B cell (primary cell): ENCODE results near the gene DOHH. TPM values are rescaled to one million over a fixed set of nuclear protein-coding genes. Genes with fewer than 3 reads are reported as not detected.
A peak's percentile ranks its signal among the peaks of the same experiment; 100 is the strongest.

Source experiments
- ATAC-seq: fragments of 200-7000 bp; cut with Tn5 transposase; one replicate; pipeline ENCODE4 v1.10.0; 2021; ENCODE audit warnings: low read depth, mild to moderate bottlenecking, moderate number of reproducible peaks, moderate library complexity
- CTCF ChIA-PET: fragments of 350-600 bp; sonication (Branson Sonifier 250); formaldehyde crosslinking; loops from one replicate; lab custom pipeline; 2021; ENCODE audit warnings: antibody characterized with exemption, inconsistent platforms; lab: Charles Lee
- POLR2A ChIA-PET: fragments of 350-600 bp; sonication (Branson Sonifier 250); formaldehyde crosslinking; loops from one replicate; lab custom pipeline; 2021; ENCODE audit warnings: antibody characterized with exemption; lab: Charles Lee
- DNase-seq: peaks from one replicate; pipeline ENCODE4 v3.0.0; 2013
- H2AFZ ChIP-seq: 2 replicates; pipeline ENCODE4 v1.6.1; 2012; ENCODE audit warnings: mild to moderate bottlenecking, low read depth, low read length; ENCODE audit not compliant: insufficient read depth, poor library complexity, severe bottlenecking
- H3K27ac ChIP-seq, 2 donors: 1 replicate in 1 of 2; 2 replicates in 1 of 2; pipeline ENCODE4 v1.5.1; 2012 to 2013; ENCODE audit warnings: low read length in 2 of 2, mild to moderate bottlenecking in 2 of 2, moderate library complexity in 1 of 2
- H3K27me3 ChIP-seq, 4 experiments: fragments of 200-600 bp in 1 of 4; sonication (generic) in 1 of 4; replicated peaks in 1 of 4; 1 replicate in 2 of 4; 2 replicates in 2 of 4; pipeline versions ENCODE4 v1.6.1 to v1.7.0; 2013 to 2016; ENCODE audit warnings: low read length in 3 of 4, mild to moderate bottlenecking in 2 of 4, mixed read lengths in 1 of 4, moderate library complexity in 1 of 4; ENCODE audit not compliant: insufficient read depth in 4 of 4, control insufficient read depth in 3 of 4; ENCODE audit errors: control extremely low read depth in 1 of 4
- H3K36me3 ChIP-seq, 2 experiments: replicated peaks in 1 of 2; 1 replicate in 1 of 2; 2 replicates in 1 of 2; pipeline versions ENCODE4 v1.6.1 to v1.7.1; 2013; ENCODE audit warnings: low read length in 1 of 2; ENCODE audit not compliant: insufficient read depth in 2 of 2, control insufficient read depth in 1 of 2; ENCODE audit errors: control extremely low read depth in 1 of 2, extremely low read depth in 1 of 2
- H3K4me1 ChIP-seq, 2 donors: fragments of 200-600 bp in 1 of 2; sonication (generic) in 1 of 2; 1 replicate in 1 of 2; 2 replicates in 1 of 2; pipeline versions ENCODE4 v1.5.1 to v1.6.1; 2013 to 2017; ENCODE audit warnings: low read length in 2 of 2; ENCODE audit not compliant: control insufficient read depth in 2 of 2, insufficient read depth in 2 of 2
- H3K4me2 ChIP-seq: replicated peaks from 2 replicates; pipeline ENCODE3; 2012; ENCODE audit warnings: mild to moderate bottlenecking, low read depth, low read length; ENCODE audit not compliant: poor library complexity, severe bottlenecking
- H3K4me3 ChIP-seq, 5 experiments: fragments of 200-600 bp in 1 of 5; sonication (generic) in 1 of 5; 1 replicate in 3 of 5; 2 replicates in 2 of 5; pipeline versions ENCODE4 v1.5.1 to v1.7.0; 2011 to 2016; ENCODE audit warnings: low read length in 4 of 5, mild to moderate bottlenecking in 4 of 5, low read depth in 2 of 5, control low read depth in 1 of 5, moderate library complexity in 1 of 5; ENCODE audit not compliant: insufficient read depth in 1 of 5; ENCODE audit errors: control extremely low read depth in 1 of 5, extremely low read depth in 1 of 5
- H3K79me2 ChIP-seq: fragments of 200-600 bp; sonication (generic); one replicate; pipeline ENCODE4 v1.6.0; 2016; ENCODE audit warnings: low read length; ENCODE audit not compliant: control insufficient read depth, insufficient read depth
- H3K9ac ChIP-seq: fragments of 200-600 bp; sonication (generic); 2 replicates; pipeline ENCODE4 v1.6.1; 2017; ENCODE audit warnings: mild to moderate bottlenecking, low read length, moderate library complexity
- H3K9me3 ChIP-seq, 3 donors: one replicate each; pipeline versions ENCODE4 v1.6.1 to v1.7.1; 2013; ENCODE audit warnings: low read length in 2 of 3; ENCODE audit not compliant: control insufficient read depth in 2 of 3, insufficient read depth in 1 of 3; ENCODE audit errors: control extremely low read depth in 1 of 3
- H4K20me1 ChIP-seq: 2 replicates; pipeline ENCODE4 v1.6.0; 2012; ENCODE audit warnings: mild to moderate bottlenecking, low read length; ENCODE audit not compliant: insufficient read depth, control insufficient read depth, poor library complexity, severe bottlenecking
- H3K27ac Mint-ChIP-seq: one replicate; pipeline ENCODE4 v1.8.0; 2021; ENCODE audit warnings: mixed read lengths
- H3K27me3 Mint-ChIP-seq: one replicate; pipeline ENCODE4 v1.8.0; 2021; ENCODE audit warnings: mixed read lengths
- H3K4me1 Mint-ChIP-seq: one replicate; pipeline ENCODE4 v1.8.0; 2021; ENCODE audit warnings: mixed read lengths
- H3K4me3 Mint-ChIP-seq: one replicate; pipeline ENCODE4 v1.8.0; 2021; ENCODE audit warnings: mixed read lengths
- H3K9me3 Mint-ChIP-seq: one replicate; pipeline ENCODE4 v1.8.0; 2022; ENCODE audit warnings: mixed read lengths; ENCODE audit not compliant: insufficient read depth
- CTCF ChIP-seq: fragments of 200-600 bp; IDR thresholded peaks from one replicate; pipeline ENCODE4 v1.8.0; 2022; ENCODE audit warnings: antibody characterized with exemption, mild to moderate bottlenecking
- EZH2 ChIP-seq: IDR thresholded peaks from 2 replicates; pipeline ENCODE4 v1.6.1; 2012; ENCODE audit warnings: borderline replicate concordance, low read depth, mild to moderate bottlenecking, moderate library complexity, low read length; ENCODE audit not compliant: insufficient read depth, poor library complexity, severe bottlenecking
- WGBS: methylation state at CpG from one replicate; pipeline ENCODE4 v1.1.5; 2013; ENCODE audit warnings: missing lambda C conversion rate; ENCODE audit not compliant: insufficient coverage; 5-methylcytosine and 5-hydroxymethylcytosine counted together
- intact Hi-C: fragments of 100-400 bp; cut with micrococcal nuclease; formaldehyde crosslinking; loops from one replicate; pipeline ENCODE4 v1.10.0; 2022
- polyA plus RNA-seq: library from polyadenylated mRNA; depleted of rRNA; stranded (reverse); fragments of >200 nt; gene quantifications from 2 replicates; pipeline ENCODE4 v1.2.3, GENCODE V29; 2012
- total RNA-seq, 2 donors: library from RNA; stranded (reverse); fragments of 120-200 nt in 1 of 2; gene quantifications; 1 replicate in 1 of 2; 2 replicates in 1 of 2; pipeline versions ENCODE4 v1.2.3 to v1.2.4, GENCODE V29; 2013 to 2022

DOHH gene
- total and polyA plus RNA-seq, 2 donors (not counting 1 experiment from before 2014, with no cell fraction given), result 6.6 to 8.6 TPM

- Histone ChIP-seq H3K36me3 (peaks cover 0 to 37% of the 10 kb centered on the region in 2 experiments), H2AFZ (no peak overlapping the region), H3K4me1 (peaks cover 10 to 31% of the 10 kb centered on the region in 2 donors), H3K27me3 (no peaks in the 10 kb centered on the region), H3K4me2 (no peak overlapping the region), H3K9me3 (peaks cover 0 to 5% (median 0%) of the 10 kb centered on the region in 3 donors), H4K20me1 (peaks cover 97% of the 10 kb centered on the region), H3K4me3 (no peak overlapping the region), H3K27ac (no peak overlapping the region), H3K9ac (no peak overlapping the region), H3K79me2 (peaks cover 98% of the 10 kb centered on the region)
- no peak overlapping the region for H3K27ac Mint-ChIP-seq
- WGBS, result 97% methylated on average over 12 of the region's 12 CpGs
- ATAC-seq (no peak), DNase-seq (no peak)
- POLR2A ChIA-PET, result no interaction called here
- H3K9me3 Mint-ChIP-seq, result no peaks in the 10 kb centered on the region
- intact Hi-C loops, result loop anchor here (5.0 kb wide), 1 partner anchor 37 kb away; no protein-coding TSS in a partner anchor
- no peak overlapping the region for H3K4me3 Mint-ChIP-seq
- CTCF ChIA-PET, result interaction anchor here (0.9 kb wide), 1 partner anchor 30 kb away, joined by 3 read pairs; no protein-coding TSS in a partner anchor
- H3K4me1 Mint-ChIP-seq, result peaks cover 47% of the 10 kb centered on the region
- no peaks in the 10 kb centered on the region for H3K27me3 Mint-ChIP-seq
- TF ChIP-seq EZH2 (no peak), CTCF (no peak)
Observed at GRCh38 chr19:3514930-3515329, 14.5 kb upstream of the DOHH start.

DNA sequence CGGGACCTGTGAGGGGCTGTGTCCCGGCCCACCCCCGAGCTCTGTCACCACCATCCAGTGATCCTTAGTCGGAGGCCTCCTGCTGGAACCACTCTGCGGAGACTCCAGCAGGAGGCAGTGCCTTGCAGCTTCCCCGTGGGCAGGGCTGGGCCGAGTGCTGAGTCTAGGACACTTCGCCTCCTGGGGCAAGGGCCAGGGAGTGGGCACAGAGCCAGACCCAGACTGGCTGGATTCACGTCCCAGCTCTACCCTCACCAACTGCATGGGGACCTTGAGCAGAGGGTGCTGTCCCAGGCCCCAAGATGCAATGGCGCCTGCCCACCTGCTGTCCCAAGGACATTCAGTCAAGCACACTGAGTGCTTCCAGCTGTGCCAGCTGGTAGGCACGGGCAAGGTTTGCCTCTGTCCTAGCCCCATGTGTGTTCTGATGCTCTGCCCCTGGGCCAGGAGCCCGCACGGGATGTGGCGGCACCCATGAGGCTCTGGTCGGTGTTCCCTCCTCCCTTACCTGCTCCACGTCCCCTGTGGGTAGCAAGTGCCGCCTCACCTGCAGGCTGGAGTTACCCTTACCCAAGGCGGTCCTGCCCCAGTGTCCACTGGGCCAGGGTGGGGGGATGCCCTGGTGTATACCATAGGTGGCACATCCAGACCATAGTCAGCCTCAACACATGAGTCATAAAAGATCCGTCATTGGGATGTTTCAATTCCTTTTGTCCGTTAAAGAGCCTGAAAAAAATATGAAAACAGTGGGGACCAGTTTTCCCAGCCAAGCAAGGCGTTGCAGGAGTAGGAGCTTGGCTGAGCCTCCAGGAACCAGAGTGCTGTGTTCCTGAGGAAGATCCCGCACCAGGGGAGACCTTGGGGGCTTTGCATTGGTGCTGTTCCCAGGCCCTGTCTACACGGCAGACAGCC lies 13.0 kb upstream of the DOHH start:
- peaks cover 57% of the 10 kb centered on the region for H3K4me1 Mint-ChIP-seq
- peaks cover 10 to 27% of the 10 kb centered on the region in 2 donors for H3K4me1 ChIP-seq

More for the DNA sequence above, 13.0 kb upstream of the DOHH start:
- intact Hi-C loops, result no loop called here
- no peak overlapping the region for H3K4me3 Mint-ChIP-seq
- Histone ChIP-seq H3K4me3 (no peak overlapping the region), H3K79me2 (peaks cover 98% of the 10 kb centered on the region), H3K9me3 (peaks cover 0 to 5% (median 0%) of the 10 kb centered on the region in 3 donors), H3K4me2 (no peak overlapping the region), H4K20me1 (peaks cover 91% of the 10 kb centered on the region), H3K36me3 (peaks cover 0 to 39% of the 10 kb centered on the region in 2 experiments), H2AFZ (no peak overlapping the region), H3K27me3 (no peaks in the 10 kb centered on the region), H3K9ac (no peak overlapping the region), H3K27ac (no peak overlapping the region)
- ChIA-PET CTCF (no interaction called here), POLR2A (no interaction called here)
- 95% methylated on average over 22 of the region's 23 CpGs for WGBS
- H3K27ac Mint-ChIP-seq, result peak overlapping the region; percentile 32
- H3K9me3 Mint-ChIP-seq, result no peaks in the 10 kb centered on the region
- DNase-seq, result no peak
- no peak for ATAC-seq
- TF ChIP-seq EZH2, result no peak
- TF ChIP-seq CTCF, result no peak
- H3K27me3 Mint-ChIP-seq, result no peaks in the 10 kb centered on the region
